H9 (cell line): Measurements from ENCODE around the gene NR1D1. TPM values are rescaled to one million over a fixed set of nuclear protein-coding genes. Genes with fewer than 3 reads are reported as not detected.

Experiments used
- DNase-seq: peaks from one replicate; pipeline ENCODE4 v3.0.0-alpha.2; 2017
- H2AFZ ChIP-seq: one replicate; pipeline ENCODE4 v1.6.1; 2013; ENCODE audit warnings: mild to moderate bottlenecking, low read length, control low read depth, moderate library complexity
- H2AK5ac ChIP-seq: 2 replicates; pipeline ENCODE4 v1.6.1; 2013; ENCODE audit warnings: low read length, control low read depth, mixed read lengths; ENCODE audit not compliant: insufficient read length
- H2BK120ac ChIP-seq: one replicate; pipeline ENCODE4 v1.6.1; 2013; ENCODE audit warnings: low read depth, mild to moderate bottlenecking, low read length, control low read depth, inconsistent platforms; ENCODE audit not compliant: poor library complexity, severe bottlenecking
- H2BK12ac ChIP-seq: 2 replicates; pipeline ENCODE4 v1.6.1; 2013; ENCODE audit warnings: low read length, control low read depth, mixed read lengths, low read depth; ENCODE audit not compliant: insufficient read length
- H2BK15ac ChIP-seq: 2 replicates; pipeline ENCODE4 v1.6.1; 2013; ENCODE audit warnings: low read depth, low read length, control low read depth
- H2BK20ac ChIP-seq: one replicate; pipeline ENCODE4 v1.6.1; 2013; ENCODE audit warnings: low read depth, mild to moderate bottlenecking, low read length, control low read depth, inconsistent platforms; ENCODE audit not compliant: poor library complexity, severe bottlenecking
- H2BK5ac ChIP-seq: 2 replicates; pipeline ENCODE4 v1.6.1; 2013; ENCODE audit warnings: low read length, control low read depth, mixed read lengths; ENCODE audit not compliant: insufficient read length
- H3K14ac ChIP-seq: 2 replicates; pipeline ENCODE4 v1.6.1; 2013; ENCODE audit warnings: low read length, control low read depth; ENCODE audit not compliant: insufficient read depth
- H3K18ac ChIP-seq: 2 replicates; pipeline ENCODE4 v1.6.1; 2013; ENCODE audit warnings: low read depth, mild to moderate bottlenecking, mixed read lengths, low read length, control low read depth; ENCODE audit not compliant: insufficient read length
- H3K23ac ChIP-seq: 2 replicates; pipeline ENCODE4 v1.6.1; 2013; ENCODE audit warnings: low read length, control low read depth, mixed read lengths, low read depth; ENCODE audit not compliant: insufficient read length
- H3K23me2 ChIP-seq: 2 replicates; pipeline ENCODE4 v1.6.1; 2013; ENCODE audit warnings: low read depth, mild to moderate bottlenecking, mixed read lengths, low read length, control low read depth; ENCODE audit not compliant: insufficient read length, poor library complexity, severe bottlenecking
- H3K27ac ChIP-seq: 2 replicates; pipeline ENCODE4 v1.5.1; 2013; ENCODE audit warnings: low read length, control low read depth, mixed read lengths, low read depth; ENCODE audit not compliant: insufficient read length
- H3K27me3 ChIP-seq: 2 replicates; pipeline ENCODE4 v1.6.1; 2013; ENCODE audit warnings: low read length, control low read depth, inconsistent platforms; ENCODE audit not compliant: insufficient read depth
- H3K4ac ChIP-seq: 2 replicates; pipeline ENCODE4 v1.6.1; 2013; ENCODE audit warnings: low read depth, mild to moderate bottlenecking, control low read depth, inconsistent platforms, low read length, moderate library complexity
- H3K4me1 ChIP-seq: 2 replicates; pipeline ENCODE4 v1.6.1; 2013; ENCODE audit warnings: low read length, control low read depth, inconsistent platforms; ENCODE audit not compliant: insufficient read depth
- H3K4me2 ChIP-seq: 2 replicates; pipeline ENCODE4 v1.6.1; 2013; ENCODE audit warnings: low read length, control low read depth, mixed read lengths; ENCODE audit not compliant: insufficient read length, insufficient read depth
- H3K56ac ChIP-seq: 2 replicates; pipeline ENCODE4 v1.6.1; 2013; ENCODE audit warnings: low read depth, mild to moderate bottlenecking, mixed read lengths, low read length, control low read depth; ENCODE audit not compliant: insufficient read length
- H3K79me1 ChIP-seq: 2 replicates; pipeline ENCODE4 v1.6.1; 2013; ENCODE audit warnings: low read depth, mild to moderate bottlenecking, moderate library complexity, low read length, control low read depth, inconsistent platforms; ENCODE audit not compliant: insufficient read depth, poor library complexity, severe bottlenecking
- H3K79me2 ChIP-seq: 2 replicates; pipeline ENCODE4 v1.6.1; 2013; ENCODE audit warnings: low read length, control low read depth, inconsistent platforms; ENCODE audit not compliant: insufficient read depth
- H3K9ac ChIP-seq: 2 replicates; pipeline ENCODE4 v1.6.1; 2013; ENCODE audit warnings: low read length, control low read depth, mixed read lengths; ENCODE audit not compliant: insufficient read length; ENCODE audit errors: extremely low read depth
- H3K9me3 ChIP-seq: one replicate; pipeline ENCODE4 v1.6.1; 2013; ENCODE audit warnings: low read depth, low read length, inconsistent platforms; ENCODE audit not compliant: control insufficient read depth
- H3T11ph ChIP-seq: one replicate; pipeline ENCODE4 v1.6.1; 2013; ENCODE audit warnings: mild to moderate bottlenecking, low read length, control low read depth, inconsistent platforms
- H4K20me1 ChIP-seq: one replicate; pipeline ENCODE4 v1.6.1; 2013; ENCODE audit not compliant: control insufficient read depth, insufficient read length, insufficient read depth
- H4K5ac ChIP-seq: 2 replicates; pipeline ENCODE4 v1.6.1; 2013; ENCODE audit warnings: low read depth, mild to moderate bottlenecking, mixed read lengths, low read length, control low read depth; ENCODE audit not compliant: insufficient read length
- H4K8ac ChIP-seq: replicated peaks from 2 replicates; pipeline ENCODE4 v1.6.1; 2013; ENCODE audit warnings: low read length, control low read depth, mixed read lengths, low read depth; ENCODE audit not compliant: insufficient read length
- H4K91ac ChIP-seq: 2 replicates; pipeline ENCODE4 v1.6.1; 2013; ENCODE audit warnings: low read depth, mild to moderate bottlenecking, moderate library complexity, mixed read lengths, low read length, control low read depth; ENCODE audit not compliant: insufficient read length
- H3K27ac Mint-ChIP-seq, 3 experiments: 2 replicates in 2 of 3; 3 replicates in 1 of 3; pipeline ENCODE4 v1.8.0; 2020 to 2021; ENCODE audit warnings: mixed read lengths in 3 of 3, mild to moderate bottlenecking in 1 of 3, moderate library complexity in 1 of 3
- H3K27me3 Mint-ChIP-seq: 2 replicates; pipeline ENCODE4 v1.8.0; 2021; ENCODE audit warnings: low read depth, mild to moderate bottlenecking, moderate library complexity, mixed read lengths
- H3K36me3 Mint-ChIP-seq, 3 experiments: 2 replicates in 2 of 3; 3 replicates in 1 of 3; pipeline ENCODE4 v1.8.0; 2020 to 2021; ENCODE audit warnings: low read depth in 3 of 3, mixed read lengths in 3 of 3; ENCODE audit not compliant: insufficient read depth in 1 of 3
- H3K4me1 Mint-ChIP-seq, 2 experiments: 2 replicates each; pipeline ENCODE4 v1.8.0; 2020; ENCODE audit warnings: mixed read lengths in 2 of 2
- H3K4me3 Mint-ChIP-seq, 2 experiments: 2 replicates in 1 of 2; 3 replicates in 1 of 2; pipeline ENCODE4 v1.8.0; 2020 to 2021; ENCODE audit warnings: mild to moderate bottlenecking in 2 of 2, mixed read lengths in 2 of 2, moderate library complexity in 1 of 2
- H3K9me3 Mint-ChIP-seq, 2 experiments: 2 replicates in 1 of 2; 3 replicates in 1 of 2; pipeline ENCODE4 v1.8.0; 2020; ENCODE audit warnings: mild to moderate bottlenecking in 2 of 2, mixed read lengths in 2 of 2, moderate library complexity in 1 of 2
- CTCF ChIP-seq: fragments of 200-600 bp; sonication (generic); conservative IDR thresholded peaks from 3 replicates; pipeline ENCODE4 v1.8.0; 2021; ENCODE audit warnings: antibody characterized with exemption, mild to moderate bottlenecking
- WGBS: extraction: QIAGEN DNeasy Blood & Tissue Kit; methylation state at CpG from one replicate; pipeline ENCODE4 v1.1.7; 2013; ENCODE audit warnings: missing lambda C conversion rate, low lambda C conversion rate, mixed read lengths; ENCODE audit not compliant: insufficient read length; ENCODE audit errors: extremely low coverage; 5-methylcytosine and 5-hydroxymethylcytosine counted together
- total RNA-seq: library from RNA; stranded (reverse); gene quantifications from 2 replicates; pipeline ENCODE4 v1.2.1, GENCODE V29; 2021

NR1D1 gene
- total RNA-seq, 1 experiment from 2014 or later: 8.6 TPM

DNA sequence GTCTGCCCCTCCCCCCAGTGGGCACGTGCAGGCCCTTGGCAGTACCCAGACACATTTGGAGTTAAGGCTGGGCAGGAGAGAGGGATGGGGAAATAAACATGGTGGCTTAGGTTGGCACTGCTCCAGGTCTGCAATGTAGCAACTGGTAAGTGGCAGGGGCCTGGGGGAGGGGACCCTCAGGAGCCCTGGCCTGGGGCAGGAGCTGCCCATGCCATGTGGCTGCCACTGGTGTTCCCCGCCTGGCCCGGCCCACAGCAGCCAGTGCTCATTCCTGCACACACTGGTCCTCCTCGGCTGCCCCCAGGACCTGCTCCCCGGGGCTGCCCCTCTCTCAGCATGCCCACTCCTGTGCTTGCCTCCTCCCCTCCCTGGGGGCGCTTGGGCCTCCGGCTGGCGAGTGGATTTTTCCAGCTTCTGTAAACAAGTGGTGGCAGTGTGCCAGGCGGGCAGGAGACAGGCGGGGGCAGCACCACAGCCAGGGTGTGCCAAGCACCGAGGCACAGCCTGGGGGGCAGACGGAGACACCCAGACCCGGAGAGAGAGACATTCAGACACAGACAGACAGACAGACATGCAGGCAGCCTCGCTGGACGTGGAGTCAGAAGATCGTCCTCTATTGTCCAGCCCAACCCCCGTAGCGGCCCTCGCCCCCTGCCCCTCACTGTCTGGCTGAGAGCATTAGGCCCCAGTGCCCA lies 28.2 kb downstream of the NR1D1 start:
- no peaks in the 10 kb centered on the region for H3K79me2 ChIP-seq
- H3K4ac ChIP-seq: no peak overlapping the region
- H2AK5ac ChIP-seq: no peak overlapping the region
- no peak overlapping the region for H3K18ac ChIP-seq
- no peak overlapping the region for H2AFZ ChIP-seq
- no peak overlapping the region for H3K56ac ChIP-seq
- peak; percentile 28 for DNase-seq
- no peak overlapping the region for H4K91ac ChIP-seq
- peaks cover 24% of the 10 kb centered on the region for H3K4me1 ChIP-seq
- H3K23me2 ChIP-seq: peaks cover 6% of the 10 kb centered on the region
- no peak overlapping the region for H4K5ac ChIP-seq
- WGBS: no CpG with 5 or more reads among the region's 19 CpGs
- no peak overlapping the region for H3K27ac ChIP-seq
- no peak overlapping the region for H2BK5ac ChIP-seq
- no peak overlapping the region for H2BK20ac ChIP-seq
- no peak overlapping the region for H2BK12ac ChIP-seq
- no peaks in the 10 kb centered on the region for H3K9me3 ChIP-seq
- no peak overlapping the region; the same call in 1 of the 2 replicates for H3K14ac ChIP-seq
- H3K9ac ChIP-seq: no peak overlapping the region
- H2BK15ac ChIP-seq: no peak overlapping the region
- H3K27me3 ChIP-seq: no peaks in the 10 kb centered on the region
- H3K23ac ChIP-seq: no peak overlapping the region
- Mint-ChIP-seq H3K9me3 (no peaks in the 10 kb centered on the region), H3K27ac (no peak overlapping the region), H3K4me3 (no peak overlapping the region), H3K4me1 (peaks cover 60 to 81% of the 10 kb centered on the region in 2 experiments), H3K27me3 (peaks cover 4% of the 10 kb centered on the region), H3K36me3 (peaks cover 0 to 4% (median 3%) of the 10 kb centered on the region in 3 experiments; a peak in 3 of 7 replicates)
- no peak overlapping the region for H3K4me2 ChIP-seq
- H3K79me1 ChIP-seq: no peaks in the 10 kb centered on the region
- H4K8ac ChIP-seq: no peak overlapping the region
- TF ChIP-seq CTCF: no peak
- no peak overlapping the region for H3T11ph ChIP-seq
- H2BK120ac ChIP-seq: no peak overlapping the region
- peaks cover 3% of the 10 kb centered on the region for H4K20me1 ChIP-seq
